Astrocyte of the cerebellum (primary cell): ENCODE measurements around the gene CSNK2A2.

Experiments
- DNase-seq: peaks from one replicate; pipeline ENCODE4 v3.0.0-alpha.2; 2011; ENCODE audit warnings: low read depth
- H3K4me3 ChIP-seq: 2 replicates; pipeline ENCODE4 v1.5.1; 2011; ENCODE audit warnings: mild to moderate bottlenecking, low read depth, low read length, moderate library complexity
- CTCF ChIP-seq: IDR thresholded peaks from 2 replicates; pipeline ENCODE4 v1.5.1; 2012; ENCODE audit warnings: low read length, low read depth, moderate library complexity, mild to moderate bottlenecking; ENCODE audit errors: missing control alignments
- in situ Hi-C: cut with HindIII; loops from 2 replicates; pipeline ENCODE4 v1.10.0; 2017; ENCODE audit warnings: low sequenced_read_pairs

CSNK2A2 gene

GRCh38 chr16:58109881-58110280 is 88.0 kb downstream of the CSNK2A2 start:
- DNase-seq, result no peak
- no peak overlapping the region for H3K4me3 ChIP-seq
- in situ Hi-C loops, result no loop called here
- TF ChIP-seq CTCF, result no peak

DNA sequence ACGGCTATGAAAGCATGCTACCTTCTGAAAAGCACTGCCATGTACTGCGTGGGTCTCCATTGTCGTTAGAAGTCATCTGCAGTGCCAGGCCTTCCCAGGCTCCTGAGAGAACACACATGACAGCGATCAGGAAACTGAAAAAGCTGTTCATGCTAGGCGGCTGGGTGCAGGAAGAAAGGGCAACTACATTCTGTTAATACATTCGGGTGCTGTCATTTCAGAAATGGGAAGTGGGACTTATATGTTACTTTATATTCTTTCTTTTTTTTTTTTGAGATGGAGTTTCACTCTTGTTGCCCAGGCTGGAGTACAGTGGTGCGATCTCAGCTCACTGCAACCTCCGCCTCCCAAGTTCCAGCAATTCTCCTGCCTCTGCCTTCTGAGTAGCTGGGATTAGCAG is 88.6 kb downstream of the CSNK2A2 start:
- no peak for DNase-seq
- H3K4me3 ChIP-seq, result no peak overlapping the region
- TF ChIP-seq CTCF, result no peak
- in situ Hi-C loops, result no loop called here
